GM18861 (cell line): ENCODE measurements around the gene OGDHL.

ENCODE experiments used
- ATAC-seq: cut with Tn5 transposase; IDR thresholded peaks from one replicate; pipeline ENCODE4 v1.9.1; 2021; ENCODE audit not compliant: unreplicated experiment

The OGDHL gene

GRCh38 chr10:49691588-49691987, 70.5 kb downstream of the OGDHL start:
- no peak for ATAC-seq

GRCh38 chr10:49690698-49691356, 71.3 kb downstream of the OGDHL start:
- ATAC-seq = no peak

DNA sequence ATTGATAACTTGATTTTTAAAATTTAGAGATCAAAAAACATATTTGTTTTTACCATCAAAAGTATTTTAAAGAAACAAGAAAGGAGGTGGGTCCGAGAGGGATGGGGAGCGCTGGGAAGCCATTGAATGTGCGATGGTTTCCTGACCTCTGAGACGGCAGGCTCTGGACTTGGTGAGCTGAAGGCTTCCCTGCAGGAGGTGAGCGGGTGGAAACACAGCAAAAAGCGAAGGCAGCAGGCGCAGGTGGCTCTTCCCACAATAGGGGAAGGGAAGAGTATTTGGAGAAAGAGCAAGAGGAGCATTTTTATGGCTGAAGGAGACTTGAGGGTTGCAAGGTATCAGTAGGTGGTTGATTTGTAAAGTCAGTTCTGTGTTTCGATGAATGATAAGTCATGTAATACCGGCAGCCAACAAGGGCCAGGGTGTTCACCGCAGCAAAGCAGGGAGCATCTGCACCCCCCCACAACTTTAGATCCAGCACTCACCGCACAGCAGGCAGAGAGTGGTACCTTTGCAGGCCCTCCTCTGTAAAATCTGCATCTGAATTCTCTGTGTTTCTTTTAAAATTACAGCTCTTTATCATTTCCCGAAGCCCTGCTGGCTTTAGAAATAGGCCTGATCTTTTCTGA, 72.1 kb downstream of the OGDHL start:
- no peak for ATAC-seq

- ATAC-seq = no peak
Measured at GRCh38 chr10:49688920-49689319, 73.2 kb downstream of the OGDHL start.

GRCh38 chr10:49688261-49688846, 73.8 kb downstream of the OGDHL start:
- no peak for ATAC-seq

GRCh38 chr10:49686651-49687050, 75.5 kb downstream of the OGDHL start:
- ATAC-seq = no peak
